Endothelial cell of umbilical vein (primary cell): ENCODE data around the gene AKR7A2.

Source experiments
- CTCF ChIP-seq, 2 donors: IDR thresholded peaks; 1 replicate in 1 of 2; 2 replicates in 1 of 2; pipeline ENCODE4 v1.5.1; 2011; ENCODE audit warnings: low read length in 2 of 2, mild to moderate bottlenecking in 2 of 2, moderate library complexity in 2 of 2, control low read depth in 1 of 2, inconsistent platforms in 1 of 2, low read depth in 1 of 2; ENCODE audit not compliant: insufficient read depth in 1 of 2; ENCODE audit errors: extremely low read depth in 1 of 2
- EZH2 ChIP-seq: IDR thresholded peaks from 2 replicates; pipeline ENCODE4 v1.6.1; 2012; ENCODE audit warnings: borderline replicate concordance, low read depth, mild to moderate bottlenecking, moderate library complexity, low read length, inconsistent platforms; ENCODE audit not compliant: severe bottlenecking
- JUN ChIP-seq: IDR thresholded peaks from 2 replicates; pipeline ENCODE4 v1.6.1; 2011; ENCODE audit warnings: borderline replicate concordance, low read depth; ENCODE audit not compliant: insufficient read length, insufficient read depth
- MAX ChIP-seq: IDR thresholded peaks from 2 replicates; pipeline ENCODE4 v1.6.1; 2011; ENCODE audit not compliant: insufficient read depth, insufficient read length
- MYC ChIP-seq: IDR thresholded peaks from one replicate; pipeline ENCODE4 v1.6.1; 2011; ENCODE audit warnings: mild to moderate bottlenecking, low read depth, low read length
- POLR2A ChIP-seq: IDR thresholded peaks from 2 replicates; pipeline ENCODE4 v1.6.1; 2012; ENCODE audit warnings: low read depth, mild to moderate bottlenecking, control low read depth, low read length
- POLR2AphosphoS5 ChIP-seq: IDR thresholded peaks from 2 replicates; pipeline ENCODE4 v1.6.1; 2012; ENCODE audit warnings: low read depth, mild to moderate bottlenecking, control low read depth, low read length, moderate library complexity; ENCODE audit not compliant: insufficient read depth

- TF ChIP-seq POLR2A (no peak), JUN (no peak), CTCF (IDR thresholded peaks at IDR 0.05; ENCODE audit: extremely low read depth in 1 of 2, insufficient read depth in 1 of 2, low read depth in 1 of 2, low read length in 2 of 2) (no peak), MAX (no peak), EZH2 (no peak), POLR2AphosphoS5 (no peak), MYC (no peak)
Observed at GRCh38 chr1:19317126-19317910, 5.4 kb upstream of the AKR7A2 start.
